T-helper 22 cell (primary cell): ENCODE data around the gene AMBRA1.
A peak's percentile ranks its signal among the peaks of the same experiment; 100 is the strongest.
"Not testable (repeated sequence)": the region's sequence is repeated elsewhere in the genome, so short reads cannot be mapped to it uniquely, and the experiment has no call there.

Experiments used
- DNase-seq: peaks from one replicate; pipeline ENCODE4 v3.0.0-alpha.2; 2020; ENCODE audit warnings: low read depth

AMBRA1 gene

GRCh38 chr11:46381819-46382645 lies 211.8 kb downstream of the AMBRA1 start:
- no peak for DNase-seq

- DNase-seq, result no peak
Observed at GRCh38 chr11:46381048-46381818, 212.6 kb downstream of the AMBRA1 start, which contains the start of gene MDK. Gene MDK (plus strand): TSS chr11:46381669. CDS start chr11:46382058, 389 bp downstream.

GRCh38 chr11:46380340-46381047 lies 213.3 kb downstream of the AMBRA1 start:
- DNase-seq, result peak; percentile 34

GRCh38 chr11:46379482-46380293 lies 214.1 kb downstream of the AMBRA1 start:
- not testable (repeated sequence) for DNase-seq

GRCh38 chr11:46378811-46379481 lies 214.9 kb downstream of the AMBRA1 start:
- no peak for DNase-seq

- no peak for DNase-seq
Observed at GRCh38 chr11:46378296-46378695, 215.5 kb downstream of the AMBRA1 start.

GRCh38 chr11:46377831-46378230 lies 216.0 kb downstream of the AMBRA1 start:
- DNase-seq, result no peak

GRCh38 chr11:46377290-46377689 lies 216.5 kb downstream of the AMBRA1 start:
- DNase-seq, result no peak

GRCh38 chr11:46376258-46377050 lies 217.4 kb downstream of the AMBRA1 start:
- no peak for DNase-seq

- DNase-seq, result no peak
Observed at GRCh38 chr11:46375392-46376101, 218.3 kb downstream of the AMBRA1 start.

- DNase-seq, result no peak
Observed at GRCh38 chr11:46374815-46375214, 219.0 kb downstream of the AMBRA1 start.

GRCh38 chr11:46373787-46374740 lies 219.8 kb downstream of the AMBRA1 start:
- DNase-seq, result no peak

- DNase-seq, result not testable (repeated sequence)
Observed at GRCh38 chr11:46372501-46372900, 221.3 kb downstream of the AMBRA1 start.

GRCh38 chr11:46372086-46372485 lies 221.7 kb downstream of the AMBRA1 start:
- DNase-seq, result no peak

- not testable (repeated sequence) for DNase-seq
Observed at GRCh38 chr11:46371262-46371661, 222.6 kb downstream of the AMBRA1 start.

GRCh38 chr11:46370253-46370652 lies 223.6 kb downstream of the AMBRA1 start:
- no peak for DNase-seq

- no peak for DNase-seq
Observed at GRCh38 chr11:46369458-46370152, 224.2 kb downstream of the AMBRA1 start.

- DNase-seq, result no peak
Observed at GRCh38 chr11:46367916-46368267, 225.9 kb downstream of the AMBRA1 start.
